Measurements from ENCODE around the gene GLS. TPM values are rescaled to one million over a fixed set of nuclear protein-coding genes. Genes with fewer than 3 reads are reported as not detected.
A peak's percentile ranks its signal among the peaks of the same experiment; 100 is the strongest.

Gene GLS
- 100 to 1,000 TPM in 1 of 2 donors, 10 to 100 TPM in 1; 86.0 to 102 TPM for total RNA-seq

GRCh38 chr2:190880378-190881083 lies at the start of gene GLS:
Gene GLS, plus strand, starts transcription at chr2:190880821. Its CDS starts 264 bp downstream, at chr2:190881085.
- ATAC-seq, result peak; percentile 93
- intact Hi-C loops (cut with DNase I), result no loop called here
- WGBS, 2 donors, result 0% methylated on average over 11 to 55 of the region's 56 CpGs

DNA sequence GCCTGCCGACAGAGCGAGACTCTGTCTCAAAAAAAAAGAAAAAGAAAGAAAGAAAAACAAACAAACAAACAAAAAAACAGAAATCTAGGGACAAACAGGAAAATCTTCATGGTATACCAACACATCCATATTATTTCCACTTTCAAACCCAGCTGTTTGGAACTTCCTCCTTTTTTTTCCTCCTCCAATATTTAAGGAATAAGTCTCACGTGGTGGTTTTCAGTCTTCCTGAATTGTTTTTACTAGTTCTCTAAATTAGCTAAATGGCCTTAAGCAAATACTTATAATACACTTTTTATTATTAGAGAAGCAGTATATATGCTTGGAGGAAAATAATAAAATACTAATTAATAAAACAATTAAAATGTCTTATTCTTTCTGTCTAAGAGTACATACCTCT lies 48.7 kb upstream of the GLS start:
- intact Hi-C loops (cut with DNase I), result no loop called here
- Histone ChIP-seq H3K4me3 (no peak overlapping the region), H3K9me3 (no peaks in the 10 kb centered on the region), H3K27me3 (no peaks in the 10 kb centered on the region), H3K36me3 (replicated peaks in 1 of 2; ENCODE audit: insufficient read depth in 1 of 2, low read depth in 2 of 2) (no peaks in the 10 kb centered on the region), H3K4me1 (no peaks in the 10 kb centered on the region), H3K27ac (no peak overlapping the region)
- DNase-seq (no peak), ATAC-seq (no peak)
- 83 to 87% methylated on average over 3 of the region's 3 CpGs for WGBS, 2 donors
- TF ChIP-seq CTCF (IDR thresholded peaks at IDR 0.05) (no peak), POLR2A (IDR thresholded peaks at IDR 0.05) (no peak)

More at GRCh38 chr2:190880378-190881083, at the start of gene GLS:
- H3K27me3 ChIP-seq, result no peaks in the 10 kb centered on the region
- H3K36me3 ChIP-seq (replicated peaks in 1 of 2; ENCODE audit: insufficient read depth in 1 of 2, low read depth in 2 of 2), result no peaks in the 10 kb centered on the region
- TF ChIP-seq POLR2A (IDR thresholded peaks at IDR 0.05) (peak; percentile 99 to 100 (median 99)), CTCF (IDR thresholded peaks at IDR 0.05) (no peak)
- H3K4me3 ChIP-seq, result peak within 1 kb of the TSS; percentile 67 to 83
- H3K4me1 ChIP-seq, result peaks cover 45% of the 10 kb centered on the region
- DNase-seq, result peak; percentile 97 to 98 (median 98)
- H3K9me3 ChIP-seq, result no peaks in the 10 kb centered on the region
- peak within 1 kb of the TSS; percentile 96 to 98 (median 97) for H3K27ac ChIP-seq

DNA sequence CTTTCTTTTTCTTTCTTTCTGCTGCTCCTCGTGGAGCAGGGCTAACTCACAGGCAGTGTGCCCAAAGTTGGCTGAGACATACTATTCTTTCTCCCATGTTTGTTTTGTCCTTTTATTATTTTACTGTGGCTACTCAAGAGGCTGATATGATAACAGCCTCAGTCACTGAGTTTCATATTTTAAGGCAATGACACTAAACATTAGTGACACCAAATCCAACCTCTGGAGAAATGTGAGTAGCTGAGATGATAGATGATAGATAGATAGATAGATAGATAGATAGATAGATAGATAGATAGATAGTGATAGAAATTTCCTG lies 45.8 kb upstream of the GLS start:
- no peak for DNase-seq
- no peaks in the 10 kb centered on the region for H3K9me3 ChIP-seq
- 22 to 40% methylated on average over 1 of the region's 1 CpG for WGBS, 2 donors

GRCh38 chr2:190835303-190835930 lies 45.2 kb upstream of the GLS start:
- Histone ChIP-seq H3K9me3 (no peaks in the 10 kb centered on the region), H3K4me1 (no peaks in the 10 kb centered on the region), H3K36me3 (replicated peaks in 1 of 2; ENCODE audit: insufficient read depth in 1 of 2, low read depth in 2 of 2) (no peaks in the 10 kb centered on the region), H3K27me3 (no peaks in the 10 kb centered on the region), H3K4me3 (no peak overlapping the region), H3K27ac (no peak overlapping the region)
- peak in 2 of 4 donors; percentile 13 to 25 for DNase-seq
- TF ChIP-seq POLR2A (IDR thresholded peaks at IDR 0.05) (no peak), CTCF (IDR thresholded peaks at IDR 0.05) (no peak)
- no peak for ATAC-seq
- 82 to 84% methylated on average over 3 of the region's 3 CpGs for WGBS, 2 donors
- intact Hi-C loops (cut with DNase I), result no loop called here

More for the DNA sequence above, 45.8 kb upstream of the GLS start:
- Histone ChIP-seq H3K27me3 (no peaks in the 10 kb centered on the region), H3K4me1 (no peaks in the 10 kb centered on the region), H3K27ac (no peak overlapping the region), H3K36me3 (replicated peaks in 1 of 2; ENCODE audit: insufficient read depth in 1 of 2, low read depth in 2 of 2) (no peaks in the 10 kb centered on the region), H3K4me3 (no peak overlapping the region)
- no peak for ATAC-seq
- intact Hi-C loops (cut with DNase I), result no loop called here
- no peak for TF ChIP-seq CTCF (IDR thresholded peaks at IDR 0.05)
- TF ChIP-seq POLR2A (IDR thresholded peaks at IDR 0.05), result no peak

All from body of pancreas (tissue), 4 donors.